Retinal pigment epithelial cell (primary cell): ENCODE results near the gene NEK2.
"Not testable (repeated sequence)": the region's sequence is repeated elsewhere in the genome, so short reads cannot be mapped to it uniquely, and the experiment has no call there.

Experiments
- DNase-seq: peaks from one replicate; pipeline ENCODE4 v3.0.0-alpha.2; 2010; ENCODE audit warnings: low read depth
- H3K4me3 ChIP-seq: 2 replicates; pipeline ENCODE4 v1.5.1; 2011; ENCODE audit warnings: mild to moderate bottlenecking, low read length, control low read depth, moderate library complexity
- TF ChIP-seq, protein P1 (sequence below): conservative IDR thresholded peaks from 2 replicates; pipeline ENCODE4 v1.5.1; 2011; ENCODE audit warnings: low read depth, low read length, control low read depth, inconsistent platforms

NEK2 gene

DNA sequence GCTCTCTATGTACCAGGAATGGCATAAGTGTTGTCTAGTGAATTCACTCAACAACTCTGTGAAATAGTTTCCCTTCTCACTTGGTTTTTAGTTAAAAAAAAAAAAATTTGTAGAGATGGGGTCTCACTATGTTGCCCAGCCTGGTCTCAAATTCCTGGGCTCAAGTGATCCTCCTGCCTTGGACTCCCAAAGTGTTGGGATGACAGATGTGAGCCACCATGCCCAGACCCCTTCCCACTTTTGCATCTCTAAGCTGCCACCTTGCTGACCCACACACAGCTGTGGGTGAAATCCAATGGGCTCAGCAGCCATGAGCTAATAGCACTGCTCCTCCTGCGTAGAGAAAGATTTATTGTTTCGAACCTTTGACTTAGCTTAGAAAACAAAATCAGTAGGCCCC is 33.5 kb downstream of the NEK2 start:
- DNase-seq: no peak
- no peak overlapping the region for H3K4me3 ChIP-seq
- TF ChIP-seq, protein P1, sequence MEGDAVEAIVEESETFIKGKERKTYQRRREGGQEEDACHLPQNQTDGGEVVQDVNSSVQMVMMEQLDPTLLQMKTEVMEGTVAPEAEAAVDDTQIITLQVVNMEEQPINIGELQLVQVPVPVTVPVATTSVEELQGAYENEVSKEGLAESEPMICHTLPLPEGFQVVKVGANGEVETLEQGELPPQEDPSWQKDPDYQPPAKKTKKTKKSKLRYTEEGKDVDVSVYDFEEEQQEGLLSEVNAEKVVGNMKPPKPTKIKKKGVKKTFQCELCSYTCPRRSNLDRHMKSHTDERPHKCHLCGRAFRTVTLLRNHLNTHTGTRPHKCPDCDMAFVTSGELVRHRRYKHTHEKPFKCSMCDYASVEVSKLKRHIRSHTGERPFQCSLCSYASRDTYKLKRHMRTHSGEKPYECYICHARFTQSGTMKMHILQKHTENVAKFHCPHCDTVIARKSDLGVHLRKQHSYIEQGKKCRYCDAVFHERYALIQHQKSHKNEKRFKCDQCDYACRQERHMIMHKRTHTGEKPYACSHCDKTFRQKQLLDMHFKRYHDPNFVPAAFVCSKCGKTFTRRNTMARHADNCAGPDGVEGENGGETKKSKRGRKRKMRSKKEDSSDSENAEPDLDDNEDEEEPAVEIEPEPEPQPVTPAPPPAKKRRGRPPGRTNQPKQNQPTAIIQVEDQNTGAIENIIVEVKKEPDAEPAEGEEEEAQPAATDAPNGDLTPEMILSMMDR: no peak

DNA sequence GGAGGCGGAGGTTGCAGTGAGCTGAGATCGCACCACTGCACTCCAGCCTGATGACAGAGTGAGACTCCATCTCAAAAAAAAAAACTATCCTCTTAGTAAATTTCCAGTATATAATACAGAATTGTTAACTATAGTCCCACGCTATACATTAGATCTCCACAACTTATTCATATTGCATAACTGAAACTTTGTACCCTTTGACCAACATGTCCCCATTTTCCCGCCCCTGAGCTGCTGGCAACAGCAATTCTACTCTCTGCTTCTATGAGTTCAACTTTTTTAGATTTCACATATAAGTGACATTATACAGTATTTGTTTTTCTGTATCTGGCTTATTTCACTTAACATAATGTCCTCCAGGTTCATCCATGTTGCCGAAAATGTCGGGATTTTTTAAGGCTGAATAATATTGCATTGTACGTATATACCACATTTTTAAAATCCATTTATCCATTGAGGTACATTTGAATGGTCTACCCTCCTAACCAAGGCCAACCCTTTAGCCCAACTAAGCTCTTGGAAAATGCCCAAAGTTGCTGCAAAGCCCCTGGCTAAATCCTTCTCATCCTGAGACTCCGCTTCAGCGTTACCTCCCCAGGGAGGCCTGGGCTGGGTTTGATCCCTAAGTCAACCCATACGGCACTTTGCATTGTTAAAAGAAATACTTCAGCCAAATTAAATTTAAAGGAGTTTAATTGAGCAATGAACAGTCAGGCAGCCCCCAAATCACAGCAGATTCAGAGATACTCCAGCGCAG is 34.2 kb downstream of the NEK2 start:
- DNase-seq: no peak
- TF ChIP-seq, protein P1: no peak
- H3K4me3 ChIP-seq: no peak overlapping the region

DNA sequence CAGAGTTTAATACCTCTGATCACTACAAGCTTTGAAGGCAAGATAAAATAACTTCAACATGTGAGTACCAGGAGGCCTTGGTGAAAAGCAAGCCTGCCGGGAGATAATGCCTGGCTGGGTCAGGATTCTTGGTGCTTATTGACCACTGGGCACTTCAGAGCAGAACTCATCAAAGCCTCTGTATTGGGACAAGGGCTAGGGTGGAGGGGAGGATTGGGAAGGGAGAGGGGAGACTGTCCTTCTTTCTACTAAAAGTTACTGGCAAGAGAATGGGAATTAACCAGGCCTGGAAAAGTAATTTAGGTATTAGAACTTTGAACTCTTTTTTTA is 35.2 kb downstream of the NEK2 start:
- H3K4me3 ChIP-seq: peak overlapping the region; percentile 4
- TF ChIP-seq, protein P1: no peak
- DNase-seq: no peak

DNA sequence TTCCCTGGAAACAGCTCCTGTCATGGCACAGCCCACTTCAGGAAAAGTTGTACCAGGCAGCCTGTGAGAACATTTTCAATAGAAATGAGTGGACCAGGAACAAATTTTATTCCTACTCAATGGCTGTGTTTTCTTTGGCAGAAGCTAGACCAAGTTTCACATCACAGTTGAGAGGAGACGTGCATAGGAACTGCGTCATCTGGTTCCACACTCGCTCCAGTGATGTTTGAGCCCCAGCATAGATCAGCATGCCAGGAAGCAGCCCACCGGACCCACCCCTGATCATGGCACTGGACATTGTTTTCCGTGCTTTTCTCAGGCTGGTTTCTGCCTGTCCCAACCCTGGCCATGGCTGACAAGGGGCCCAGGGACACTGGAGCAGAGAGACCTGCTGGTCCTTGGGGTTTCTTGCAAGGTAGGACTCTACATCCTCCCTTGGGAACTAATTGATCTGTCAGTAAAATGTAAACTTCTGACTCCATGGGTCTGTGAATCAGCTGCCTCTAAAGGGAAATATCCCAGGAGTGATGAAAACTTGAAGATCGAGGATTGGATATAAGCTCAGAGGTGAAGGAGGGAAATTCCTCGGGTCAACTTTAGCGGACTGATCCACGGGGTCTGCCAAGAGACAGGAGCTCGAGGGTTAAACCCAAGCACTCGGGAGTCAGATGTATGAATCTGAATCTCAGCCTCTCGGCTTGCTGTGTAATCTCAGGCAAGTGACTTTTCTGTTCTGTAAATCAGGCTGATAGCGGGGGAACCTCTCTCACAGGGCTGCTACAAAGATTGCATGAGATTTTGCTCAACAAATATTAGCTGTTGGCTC is 35.7 kb downstream of the NEK2 start:
- TF ChIP-seq, protein P1: no peak
- peak; percentile 79 for DNase-seq
- H3K4me3 ChIP-seq: peak overlapping the region; percentile 4

DNA sequence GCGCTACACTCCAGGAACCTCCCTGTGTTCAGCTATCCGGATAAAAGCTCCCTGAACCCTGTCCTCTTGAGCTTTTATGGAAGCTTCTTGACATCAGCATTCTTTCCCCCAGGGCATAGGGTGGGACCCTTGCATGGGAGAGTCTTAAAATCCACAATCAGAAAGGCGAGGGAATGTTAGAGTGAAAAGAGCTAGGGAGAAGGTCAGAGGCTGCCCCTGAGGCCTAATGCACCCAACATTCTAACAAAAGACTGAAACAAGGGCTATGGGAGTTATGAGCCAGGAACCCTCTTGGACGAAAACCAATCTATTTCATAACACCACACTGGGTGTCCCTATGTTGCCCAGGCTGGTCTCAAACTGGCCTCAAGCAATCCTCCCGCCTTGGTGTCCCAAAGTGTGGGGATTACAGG is 36.7 kb downstream of the NEK2 start:
- DNase-seq: no peak
- H3K4me3 ChIP-seq: no peak overlapping the region
- TF ChIP-seq, protein P1: no peak

DNA sequence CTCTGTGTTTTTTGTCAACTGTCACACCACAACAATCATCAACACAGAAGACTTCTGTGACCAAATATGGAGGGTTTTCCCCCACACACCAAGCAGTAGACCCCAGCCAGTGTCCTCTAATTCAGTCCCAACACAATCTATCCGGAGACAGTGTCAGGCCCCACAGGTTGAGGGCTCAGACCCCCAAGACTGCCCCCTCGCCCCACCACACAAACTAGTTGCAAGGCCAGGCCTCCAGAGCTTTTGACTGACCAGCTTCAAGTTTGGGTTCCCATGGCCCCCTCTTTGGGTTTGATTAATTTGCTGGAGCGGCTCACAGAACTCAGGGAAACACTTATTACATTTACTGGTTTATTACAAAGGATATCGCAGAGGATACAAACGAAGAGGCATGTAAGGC is 37.2 kb downstream of the NEK2 start:
- DNase-seq: no peak
- H3K4me3 ChIP-seq: no peak overlapping the region
- TF ChIP-seq, protein P1: no peak

DNA sequence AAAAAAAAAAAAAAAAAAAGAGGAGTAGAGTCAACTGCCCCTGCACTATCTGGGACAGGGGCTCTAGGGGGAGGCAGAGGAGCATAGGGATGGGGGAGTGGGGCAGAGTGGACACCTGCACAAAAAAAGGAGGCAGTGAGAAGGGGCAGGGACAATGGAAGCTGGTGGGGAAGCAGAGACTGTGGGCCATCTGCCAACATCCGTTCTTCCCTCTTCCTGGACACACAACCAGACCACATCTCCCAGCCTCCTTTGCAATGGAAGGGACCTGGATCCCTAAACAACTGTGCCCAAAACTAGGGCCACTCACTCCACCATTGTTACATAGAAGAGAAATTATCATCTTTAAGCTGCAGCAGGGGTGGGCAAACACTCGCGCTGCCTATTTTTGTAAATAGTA is 38.4 kb downstream of the NEK2 start:
- TF ChIP-seq, protein P1: no peak
- no peak for DNase-seq
- H3K4me3 ChIP-seq: no peak overlapping the region

DNA sequence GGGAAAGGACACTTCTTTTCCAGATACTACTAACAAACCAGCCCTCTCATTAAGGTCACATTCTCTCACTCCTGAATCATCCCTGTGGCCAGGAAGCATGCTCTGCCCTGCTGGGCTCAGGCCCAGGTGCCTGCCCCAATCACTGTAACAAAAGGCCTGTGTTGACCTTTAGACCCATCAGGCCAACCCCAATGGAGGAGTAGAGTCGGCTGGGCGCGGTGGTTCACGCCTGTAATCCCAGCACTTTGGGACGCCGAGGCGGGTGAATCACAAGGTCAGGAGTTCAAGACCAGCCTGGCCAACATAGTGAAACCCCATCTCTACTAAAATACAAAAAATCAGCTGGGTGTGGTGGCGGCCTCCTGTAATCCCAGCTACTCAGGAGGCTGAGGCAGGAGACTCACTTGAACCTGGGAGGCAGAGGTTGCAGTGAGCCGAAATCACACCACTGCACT is 38.8 kb downstream of the NEK2 start:
- H3K4me3 ChIP-seq, DNase-seq: not testable (repeated sequence)
